ENCODE data around the gene PLCH2. TPM values are rescaled to one million over a fixed set of nuclear protein-coding genes. Genes with fewer than 3 reads are reported as not detected.
A peak's percentile ranks its signal among the peaks of the same experiment; 100 is the strongest.
"Not testable (repeated sequence)": the region's sequence is repeated elsewhere in the genome, so short reads cannot be mapped to it uniquely, and the experiment has no call there.

Gene PLCH2
- total RNA-seq, 1 experiment from 2014 or later = 7.2 TPM

DNA sequence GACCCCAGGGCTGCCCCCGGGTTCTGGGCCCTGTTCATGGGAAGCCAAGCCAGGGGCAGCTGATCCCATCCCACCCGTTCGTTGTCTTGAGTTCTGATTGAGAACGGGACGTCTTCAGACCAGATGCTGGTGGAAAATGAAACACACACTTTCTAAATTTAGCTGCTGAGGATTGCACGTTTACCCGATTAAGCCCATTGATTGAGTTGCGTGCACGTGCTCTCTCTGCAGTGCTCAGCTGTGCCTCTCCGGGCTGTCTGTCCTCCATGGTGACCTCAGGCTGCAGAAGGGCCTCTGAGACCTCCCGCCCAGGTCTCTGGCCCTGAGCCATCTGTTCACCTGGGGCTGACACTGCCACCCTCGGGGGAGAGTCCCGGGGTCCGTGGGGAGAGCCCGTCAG, 36.7 kb upstream of the PLCH2 start:
- no peaks in the 10 kb centered on the region for H3K9me2 ChIP-seq (replicated peaks; ENCODE audit: low read length)
- H3K79me2 ChIP-seq (ENCODE audit: low read length) = no peaks in the 10 kb centered on the region
- H4K20me1 ChIP-seq (ENCODE audit: low read length) = no peaks in the 10 kb centered on the region
- POLR2A ChIA-PET (ENCODE audit: unreplicated experiment) = no interaction called here
- H2AFZ ChIP-seq (ENCODE audit: low read length) = no peak overlapping the region
- DNase-seq (no peak), ATAC-seq (no peak)
- no TSS peak for BruUV-seq (replicated peaks)
- no peak overlapping the region for H3K27ac ChIP-seq (ENCODE audit: low read length)
- CTCF ChIA-PET = no interaction called here
- H3K9me3 ChIP-seq (ENCODE audit: low read length) = no peaks in the 10 kb centered on the region
- H3K36me3 ChIP-seq (ENCODE audit: low read depth, low read length) = no peaks in the 10 kb centered on the region
- H3F3A ChIP-seq (ENCODE audit: low read length, unreplicated experiment) = no peaks in the 10 kb centered on the region
- no peak overlapping the region for H3K4me2 ChIP-seq (ENCODE audit: low read length)
- intact Hi-C loops (cut with micrococcal nuclease) = no loop called here
- TF ChIP-seq EZH2phosphoT487 (IDR thresholded peaks at IDR 0.05; ENCODE audit: borderline replicate concordance, low read length) (no peak), EZH2 (IDR thresholded peaks at IDR 0.05; ENCODE audit: low read length, unreplicated experiment) (no peak)
- TF ChIP-seq, protein P1, sequence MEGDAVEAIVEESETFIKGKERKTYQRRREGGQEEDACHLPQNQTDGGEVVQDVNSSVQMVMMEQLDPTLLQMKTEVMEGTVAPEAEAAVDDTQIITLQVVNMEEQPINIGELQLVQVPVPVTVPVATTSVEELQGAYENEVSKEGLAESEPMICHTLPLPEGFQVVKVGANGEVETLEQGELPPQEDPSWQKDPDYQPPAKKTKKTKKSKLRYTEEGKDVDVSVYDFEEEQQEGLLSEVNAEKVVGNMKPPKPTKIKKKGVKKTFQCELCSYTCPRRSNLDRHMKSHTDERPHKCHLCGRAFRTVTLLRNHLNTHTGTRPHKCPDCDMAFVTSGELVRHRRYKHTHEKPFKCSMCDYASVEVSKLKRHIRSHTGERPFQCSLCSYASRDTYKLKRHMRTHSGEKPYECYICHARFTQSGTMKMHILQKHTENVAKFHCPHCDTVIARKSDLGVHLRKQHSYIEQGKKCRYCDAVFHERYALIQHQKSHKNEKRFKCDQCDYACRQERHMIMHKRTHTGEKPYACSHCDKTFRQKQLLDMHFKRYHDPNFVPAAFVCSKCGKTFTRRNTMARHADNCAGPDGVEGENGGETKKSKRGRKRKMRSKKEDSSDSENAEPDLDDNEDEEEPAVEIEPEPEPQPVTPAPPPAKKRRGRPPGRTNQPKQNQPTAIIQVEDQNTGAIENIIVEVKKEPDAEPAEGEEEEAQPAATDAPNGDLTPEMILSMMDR (conservative IDR thresholded peaks at IDR 0.05; ENCODE audit: low read depth, low read length) = no peak
- no peaks in the 10 kb centered on the region for H3K4me1 ChIP-seq (ENCODE audit: insufficient read depth, low read length)
- no peak overlapping the region for H3K4me3 ChIP-seq (ENCODE audit: low read length)
- H3K27me3 ChIP-seq (ENCODE audit: low read length) = peaks cover 18% of the 10 kb centered on the region
- H3K9ac ChIP-seq (ENCODE audit: low read length) = no peak overlapping the region

DNA sequence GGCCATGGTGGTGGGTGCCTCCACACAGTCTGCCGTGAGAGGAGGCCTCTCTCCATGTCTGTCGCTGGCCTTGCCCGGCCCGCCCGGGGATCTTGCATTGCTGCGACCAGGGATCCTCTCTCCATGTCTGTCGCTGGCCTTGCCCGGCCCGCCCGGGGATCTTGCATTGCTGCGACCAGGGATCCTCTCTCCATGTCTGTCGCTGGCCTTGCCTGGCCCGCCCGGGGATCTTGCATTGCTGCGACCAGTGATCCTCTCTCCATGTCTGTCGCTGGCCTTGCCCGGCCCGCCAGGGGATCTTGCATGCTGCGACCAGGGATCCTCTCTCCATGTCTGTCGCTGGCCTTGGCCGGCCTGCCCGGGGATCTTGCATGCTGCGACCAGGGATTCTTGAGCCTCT, 35.7 kb upstream of the PLCH2 start:
- H3K79me2 ChIP-seq (ENCODE audit: low read length); H3F3A ChIP-seq (ENCODE audit: low read length, unreplicated experiment); H4K20me1 ChIP-seq (ENCODE audit: low read length); intact Hi-C loops (cut with micrococcal nuclease); CTCF ChIA-PET; H3K9me2 ChIP-seq (replicated peaks; ENCODE audit: low read length); H3K4me1 ChIP-seq (ENCODE audit: insufficient read depth, low read length); H3K4me3 ChIP-seq (ENCODE audit: low read length); H3K27ac ChIP-seq (ENCODE audit: low read length); H3K9ac ChIP-seq (ENCODE audit: low read length); H2AFZ ChIP-seq (ENCODE audit: low read length); H3K4me2 ChIP-seq (ENCODE audit: low read length); POLR2A ChIA-PET (ENCODE audit: unreplicated experiment); BruUV-seq (replicated peaks); H3K36me3 ChIP-seq (ENCODE audit: low read depth, low read length); ATAC-seq; H3K9me3 ChIP-seq (ENCODE audit: low read length); DNase-seq: not testable (repeated sequence)
- peaks cover 18% of the 10 kb centered on the region for H3K27me3 ChIP-seq (ENCODE audit: low read length)

DNA sequence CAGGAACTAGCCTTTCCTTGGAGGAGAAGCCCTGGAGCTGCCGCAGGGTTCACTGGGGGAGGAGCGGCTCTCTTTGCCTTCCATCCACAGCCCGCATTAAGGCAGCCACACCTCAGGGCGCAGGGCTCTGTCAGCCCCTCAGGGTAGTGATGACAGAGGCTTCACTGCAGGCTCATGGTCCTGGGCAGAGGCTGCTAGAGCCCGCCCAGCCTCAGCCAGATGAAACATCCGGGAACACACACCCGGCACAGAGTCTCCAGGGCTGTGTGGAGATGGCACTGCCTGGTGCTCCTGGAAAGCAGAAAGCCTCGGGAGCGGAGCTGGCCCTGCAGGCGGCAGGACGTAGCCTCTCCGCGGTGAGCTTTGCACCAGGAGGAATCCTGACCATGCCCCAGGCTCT, 34.3 kb upstream of the PLCH2 start:
- DNase-seq = no peak
- CTCF ChIA-PET = no interaction called here
- intact Hi-C loops (cut with micrococcal nuclease) = no loop called here
- H3K4me1 ChIP-seq (ENCODE audit: insufficient read depth, low read length) = no peaks in the 10 kb centered on the region
- no TSS peak for BruUV-seq (replicated peaks)
- H3K27me3 ChIP-seq (ENCODE audit: low read length) = peaks cover 18% of the 10 kb centered on the region
- H3K79me2 ChIP-seq (ENCODE audit: low read length) = no peaks in the 10 kb centered on the region
- peak; percentile 19 for ATAC-seq
- no peaks in the 10 kb centered on the region for H3K9me3 ChIP-seq (ENCODE audit: low read length)
- H3F3A ChIP-seq (ENCODE audit: low read length, unreplicated experiment) = no peaks in the 10 kb centered on the region
- POLR2A ChIA-PET (ENCODE audit: unreplicated experiment) = interaction anchor here (0.5 kb wide), 1 partner anchor 56 kb away, joined by 10 read pairs; no protein-coding TSS in a partner anchor
- H3K9ac ChIP-seq (ENCODE audit: low read length) = no peak overlapping the region
- no peaks in the 10 kb centered on the region for H3K9me2 ChIP-seq (replicated peaks; ENCODE audit: low read length)
- no peak overlapping the region for H3K4me2 ChIP-seq (ENCODE audit: low read length)
- no peaks in the 10 kb centered on the region for H3K36me3 ChIP-seq (ENCODE audit: low read depth, low read length)
- H2AFZ ChIP-seq (ENCODE audit: low read length) = no peak overlapping the region
- no peak overlapping the region for H3K27ac ChIP-seq (ENCODE audit: low read length)
- no peak overlapping the region for H3K4me3 ChIP-seq (ENCODE audit: low read length)
- H4K20me1 ChIP-seq (ENCODE audit: low read length) = no peaks in the 10 kb centered on the region
- TF ChIP-seq, protein P1 (conservative IDR thresholded peaks at IDR 0.05; ENCODE audit: low read depth, low read length) = no peak
- no peak for TF ChIP-seq EZH2 (IDR thresholded peaks at IDR 0.05; ENCODE audit: low read length, unreplicated experiment)
- TF ChIP-seq EZH2phosphoT487 (IDR thresholded peaks at IDR 0.05; ENCODE audit: borderline replicate concordance, low read length) = no peak

Measured in PC-3 (cell line).